Transverse colon (tissue), 4 donors: Measurements from ENCODE around the gene CEBPB. TPM values are rescaled to one million over a fixed set of nuclear protein-coding genes. Genes with fewer than 3 reads are reported as not detected.
A peak's percentile ranks its signal among the peaks of the same experiment; 100 is the strongest.

Source experiments
- DNase-seq: peaks from one replicate; pipeline ENCODE4 v3.0.0-alpha.2; 2019
- H3K27ac ChIP-seq, 4 donors: fragments of 200-600 bp; sonication (generic); 2 replicates each; pipeline ENCODE4 v1.5.1; 2016 to 2018; ENCODE audit warnings: inconsistent platforms in 4 of 4
- H3K27me3 ChIP-seq: fragments of 200-600 bp; sonication (generic); 2 replicates; pipeline ENCODE4 v1.5.1; 2017; ENCODE audit warnings: inconsistent platforms
- H3K36me3 ChIP-seq, 4 donors: fragments of 200-600 bp; sonication (generic); 2 replicates each; pipeline ENCODE4 v1.5.1; 2017 to 2019; ENCODE audit warnings: inconsistent platforms in 4 of 4
- H3K4me1 ChIP-seq, 4 donors: fragments of 200-600 bp; sonication (generic); 2 replicates each; pipeline ENCODE4 v1.5.1; 2017 to 2020; ENCODE audit warnings: inconsistent platforms in 4 of 4
- H3K4me3 ChIP-seq, 4 donors: fragments of 200-600 bp; sonication (generic); 1 replicate in 1 of 4; 2 replicates in 3 of 4; pipeline versions ENCODE4 v1.5.1 to v1.6.1; 2017 to 2019; ENCODE audit warnings: inconsistent platforms in 4 of 4
- H3K9me3 ChIP-seq, 2 donors: fragments of 200-600 bp; sonication (generic); 2 replicates each; pipeline ENCODE4 v1.5.1; 2017 to 2019; ENCODE audit warnings: inconsistent platforms in 2 of 2
- EP300 ChIP-seq: sonication (generic); formaldehyde crosslinking; IDR thresholded peaks from one replicate; pipeline ENCODE4 v1.6.1; 2017; ENCODE audit warnings: antibody characterized with exemption, low read depth
- POLR2A ChIP-seq: fragments of 450-650 bp; IDR thresholded peaks from one replicate; pipeline ENCODE4 v1.6.1; 2016; ENCODE audit warnings: antibody characterized with exemption, mild to moderate bottlenecking, moderate library complexity
- POLR2AphosphoS5 ChIP-seq, 3 donors: sonication (generic); formaldehyde crosslinking; IDR thresholded peaks; one replicate each; pipeline ENCODE4 v1.6.1; 2016; ENCODE audit warnings: antibody characterized with exemption in 3 of 3
- WGBS, 2 donors: methylation state at CpG; one replicate each; pipeline ENCODE4 v1.1.5; 2018; ENCODE audit warnings: low coverage in 1 of 2; 5-methylcytosine and 5-hydroxymethylcytosine counted together
- in situ Hi-C, 4 donors: fragments of 200-750 bp; cut with MboI; loops; one replicate each; pipeline versions ENCODE4 v1.15.0 to v1.15.1; 2017; ENCODE audit warnings: low sequenced_read_pairs in 3 of 4, low pct_ligation_motif_present in 1 of 4, low pct_unique_long_range_greater_than_20kb in 1 of 4
- intact Hi-C: fragments of 100-400 bp; cut with DNase I; formaldehyde crosslinking; loops from one replicate; pipeline ENCODE4 v1.15.1; 2023; ENCODE audit warnings: low total_unique reads
- total RNA-seq, 4 donors: library from RNA; depleted of rRNA; stranded (reverse); fragments of >200 nt; gene quantifications; one replicate each; pipeline ENCODE4 v1.1.0, GENCODE V29; 2016
- TF ChIP-seq, protein P1 (sequence below), 5 experiments: fragments of 200-600 bp in 3 of 5; fragments of 450-650 bp in 2 of 5; sonication (generic) in 3 of 5; IDR thresholded peaks; 1 replicate in 2 of 5; 2 replicates in 3 of 5; pipeline ENCODE4 v1.5.1; 2016 to 2017; ENCODE audit warnings: antibody characterized with exemption in 5 of 5, inconsistent platforms in 3 of 5, mild to moderate bottlenecking in 2 of 5, moderate library complexity in 1 of 5

Gene CEBPB
- total RNA-seq, 4 donors from 2014 or later, result 26.1 to 78.9 (median 57.1) TPM

- in situ Hi-C loops (loop anchor here in 1 of 4 donors (25.0 kb wide), 1 partner anchor 540 kb away; the partner anchor contains the start of gene PARD6B), intact Hi-C loops (no loop called here)
- no peak overlapping the region for H3K4me3 ChIP-seq
- TF ChIP-seq POLR2A (no peak), EP300 (no peak), POLR2AphosphoS5 (IDR thresholded peaks at IDR 0.05) (no peak)
- TF ChIP-seq, protein P1, sequence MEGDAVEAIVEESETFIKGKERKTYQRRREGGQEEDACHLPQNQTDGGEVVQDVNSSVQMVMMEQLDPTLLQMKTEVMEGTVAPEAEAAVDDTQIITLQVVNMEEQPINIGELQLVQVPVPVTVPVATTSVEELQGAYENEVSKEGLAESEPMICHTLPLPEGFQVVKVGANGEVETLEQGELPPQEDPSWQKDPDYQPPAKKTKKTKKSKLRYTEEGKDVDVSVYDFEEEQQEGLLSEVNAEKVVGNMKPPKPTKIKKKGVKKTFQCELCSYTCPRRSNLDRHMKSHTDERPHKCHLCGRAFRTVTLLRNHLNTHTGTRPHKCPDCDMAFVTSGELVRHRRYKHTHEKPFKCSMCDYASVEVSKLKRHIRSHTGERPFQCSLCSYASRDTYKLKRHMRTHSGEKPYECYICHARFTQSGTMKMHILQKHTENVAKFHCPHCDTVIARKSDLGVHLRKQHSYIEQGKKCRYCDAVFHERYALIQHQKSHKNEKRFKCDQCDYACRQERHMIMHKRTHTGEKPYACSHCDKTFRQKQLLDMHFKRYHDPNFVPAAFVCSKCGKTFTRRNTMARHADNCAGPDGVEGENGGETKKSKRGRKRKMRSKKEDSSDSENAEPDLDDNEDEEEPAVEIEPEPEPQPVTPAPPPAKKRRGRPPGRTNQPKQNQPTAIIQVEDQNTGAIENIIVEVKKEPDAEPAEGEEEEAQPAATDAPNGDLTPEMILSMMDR (IDR thresholded peaks at IDR 0.05), result no peak
- H3K36me3 ChIP-seq, result no peaks in the 10 kb centered on the region
- H3K9me3 ChIP-seq, result no peaks in the 10 kb centered on the region
- H3K4me1 ChIP-seq, result peaks cover 4 to 26% (median 22%) of the 10 kb centered on the region in 4 donors
- H3K27me3 ChIP-seq, result no peaks in the 10 kb centered on the region
- 97% methylated on average over 6 of the region's 6 CpGs; no CpG with 5 or more reads in 1 of the 2 donors for WGBS, 2 donors
- no peak overlapping the region for H3K27ac ChIP-seq
- no peak for DNase-seq
Measured at GRCh38 chr20:50196896-50197295, 6.3 kb downstream of the CEBPB start.

- Histone ChIP-seq H3K9me3 (no peaks in the 10 kb centered on the region), H3K4me1 (peaks cover 4 to 25% (median 19%) of the 10 kb centered on the region in 4 donors), H3K4me3 (no peak overlapping the region), H3K27ac (no peak overlapping the region), H3K27me3 (no peaks in the 10 kb centered on the region), H3K36me3 (no peaks in the 10 kb centered on the region)
- WGBS, 2 donors, result 85 to 100% methylated on average over 2 to 9 of the region's 10 CpGs
- DNase-seq, result no peak
- intact Hi-C loops (no loop called here), in situ Hi-C loops (loop anchor here in 1 of 4 donors (25.0 kb wide), 1 partner anchor 540 kb away; the partner anchor contains the start of gene PARD6B)
- TF ChIP-seq, protein P1 (IDR thresholded peaks at IDR 0.05), result no peak
- TF ChIP-seq POLR2AphosphoS5 (IDR thresholded peaks at IDR 0.05) (peak in 1 of 3 donors; percentile 38), POLR2A (no peak)
Measured at GRCh38 chr20:50197463-50198179, 7.0 kb downstream of the CEBPB start.

- Histone ChIP-seq H3K4me3 (no peak overlapping the region), H3K27me3 (no peaks in the 10 kb centered on the region), H3K27ac (no peak overlapping the region), H3K9me3 (no peaks in the 10 kb centered on the region), H3K36me3 (no peaks in the 10 kb centered on the region), H3K4me1 (peaks cover 4 to 18% (median 13%) of the 10 kb centered on the region in 4 donors)
- in situ Hi-C loops, result loop anchor here in 1 of 4 donors (25.0 kb wide), 1 partner anchor 539 kb away; the partner anchor contains the start of gene PARD6B
- intact Hi-C loops, result no loop called here
- TF ChIP-seq POLR2AphosphoS5 (IDR thresholded peaks at IDR 0.05) (peak in 1 of 3 donors; percentile 31), EP300 (no peak)
- no peak for DNase-seq
- WGBS, 2 donors, result 70 to 74% methylated on average over 5 to 11 of the region's 11 CpGs
Measured at GRCh38 chr20:50198180-50198666, 7.6 kb downstream of the CEBPB start.

- no peak overlapping the region for H3K4me3 ChIP-seq
- in situ Hi-C loops, result loop anchor here in 1 of 4 donors (25.0 kb wide), 1 partner anchor 539 kb away; the partner anchor contains the start of gene PARD6B
- intact Hi-C loops, result no loop called here
- 60 to 92% methylated on average over 1 of the region's 1 CpG for WGBS, 2 donors
- H3K27ac ChIP-seq, result no peak overlapping the region
- H3K36me3 ChIP-seq, result no peaks in the 10 kb centered on the region
- TF ChIP-seq POLR2AphosphoS5 (IDR thresholded peaks at IDR 0.05) (no peak), EP300 (no peak), POLR2A (no peak)
- TF ChIP-seq, protein P1 (IDR thresholded peaks at IDR 0.05), result no peak
- DNase-seq, result no peak
- H3K4me1 ChIP-seq, result peaks cover 2 to 14% (median 9%) of the 10 kb centered on the region in 4 donors
- no peaks in the 10 kb centered on the region for H3K27me3 ChIP-seq
- H3K9me3 ChIP-seq, result no peaks in the 10 kb centered on the region
Measured at GRCh38 chr20:50198716-50199115, 8.1 kb downstream of the CEBPB start.
